ENCODE results near the gene MED31. TPM values are rescaled to one million over a fixed set of nuclear protein-coding genes. Genes with fewer than 3 reads are reported as not detected.

Gene MED31
- total RNA-seq, 1 donor from 2014 or later: 23.9 TPM

DNA sequence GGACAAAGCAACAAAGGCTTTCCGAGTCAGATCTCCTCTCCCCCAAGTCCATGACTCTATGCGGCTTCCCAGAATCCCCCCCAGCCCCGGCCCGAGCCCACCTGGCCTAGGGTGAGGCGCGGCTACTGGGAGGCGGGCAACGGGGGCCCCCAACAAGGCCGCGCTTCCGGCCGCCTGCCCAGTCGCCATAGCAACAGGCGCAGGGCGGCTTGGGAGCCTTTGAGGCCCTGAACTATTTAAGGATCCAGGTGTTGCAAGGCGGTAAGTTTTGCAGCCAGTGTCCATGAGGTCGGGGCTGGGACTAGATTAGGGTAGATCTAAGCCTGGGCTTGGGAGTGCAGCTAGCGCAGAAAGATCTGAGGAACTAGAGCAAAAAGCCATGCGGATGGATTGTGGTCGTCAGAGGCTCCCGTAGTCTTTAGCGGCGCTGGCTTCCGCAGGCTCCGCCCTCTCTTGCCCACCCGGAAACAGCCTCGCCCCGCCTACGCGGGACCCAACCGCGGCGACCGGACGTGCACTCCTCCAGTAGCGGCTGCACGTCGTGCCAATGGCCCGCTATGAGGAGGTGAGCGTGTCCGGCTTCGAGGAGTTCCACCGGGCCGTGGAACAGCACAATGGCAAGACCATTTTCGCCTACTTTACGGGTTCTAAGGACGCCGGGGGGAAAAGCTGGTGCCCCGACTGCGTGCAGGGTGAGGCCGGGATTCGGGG is 10.7 kb downstream of the MED31 start, which contains the start of the genes KIAA0753 and TXNDC17:
Gene KIAA0753 (minus strand): TSS at position 176 of the 711 bp plus-strand sequence. CDS start 5,608 bp downstream, outside the sequence.
Gene TXNDC17 (plus strand): TSS at position 525 of the 711 bp plus-strand sequence. CDS start 23 bp downstream, at position 548.
- peak; percentile 46 for DNase-seq (ENCODE audit: low read depth)
- TF ChIP-seq, protein P1, sequence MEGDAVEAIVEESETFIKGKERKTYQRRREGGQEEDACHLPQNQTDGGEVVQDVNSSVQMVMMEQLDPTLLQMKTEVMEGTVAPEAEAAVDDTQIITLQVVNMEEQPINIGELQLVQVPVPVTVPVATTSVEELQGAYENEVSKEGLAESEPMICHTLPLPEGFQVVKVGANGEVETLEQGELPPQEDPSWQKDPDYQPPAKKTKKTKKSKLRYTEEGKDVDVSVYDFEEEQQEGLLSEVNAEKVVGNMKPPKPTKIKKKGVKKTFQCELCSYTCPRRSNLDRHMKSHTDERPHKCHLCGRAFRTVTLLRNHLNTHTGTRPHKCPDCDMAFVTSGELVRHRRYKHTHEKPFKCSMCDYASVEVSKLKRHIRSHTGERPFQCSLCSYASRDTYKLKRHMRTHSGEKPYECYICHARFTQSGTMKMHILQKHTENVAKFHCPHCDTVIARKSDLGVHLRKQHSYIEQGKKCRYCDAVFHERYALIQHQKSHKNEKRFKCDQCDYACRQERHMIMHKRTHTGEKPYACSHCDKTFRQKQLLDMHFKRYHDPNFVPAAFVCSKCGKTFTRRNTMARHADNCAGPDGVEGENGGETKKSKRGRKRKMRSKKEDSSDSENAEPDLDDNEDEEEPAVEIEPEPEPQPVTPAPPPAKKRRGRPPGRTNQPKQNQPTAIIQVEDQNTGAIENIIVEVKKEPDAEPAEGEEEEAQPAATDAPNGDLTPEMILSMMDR (conservative IDR thresholded peaks at IDR 0.05; ENCODE audit: low read depth, low read length): no peak
- H3K4me3 ChIP-seq (ENCODE audit: low read depth, low read length): peak within 1 kb of the TSS; percentile 98

DNA sequence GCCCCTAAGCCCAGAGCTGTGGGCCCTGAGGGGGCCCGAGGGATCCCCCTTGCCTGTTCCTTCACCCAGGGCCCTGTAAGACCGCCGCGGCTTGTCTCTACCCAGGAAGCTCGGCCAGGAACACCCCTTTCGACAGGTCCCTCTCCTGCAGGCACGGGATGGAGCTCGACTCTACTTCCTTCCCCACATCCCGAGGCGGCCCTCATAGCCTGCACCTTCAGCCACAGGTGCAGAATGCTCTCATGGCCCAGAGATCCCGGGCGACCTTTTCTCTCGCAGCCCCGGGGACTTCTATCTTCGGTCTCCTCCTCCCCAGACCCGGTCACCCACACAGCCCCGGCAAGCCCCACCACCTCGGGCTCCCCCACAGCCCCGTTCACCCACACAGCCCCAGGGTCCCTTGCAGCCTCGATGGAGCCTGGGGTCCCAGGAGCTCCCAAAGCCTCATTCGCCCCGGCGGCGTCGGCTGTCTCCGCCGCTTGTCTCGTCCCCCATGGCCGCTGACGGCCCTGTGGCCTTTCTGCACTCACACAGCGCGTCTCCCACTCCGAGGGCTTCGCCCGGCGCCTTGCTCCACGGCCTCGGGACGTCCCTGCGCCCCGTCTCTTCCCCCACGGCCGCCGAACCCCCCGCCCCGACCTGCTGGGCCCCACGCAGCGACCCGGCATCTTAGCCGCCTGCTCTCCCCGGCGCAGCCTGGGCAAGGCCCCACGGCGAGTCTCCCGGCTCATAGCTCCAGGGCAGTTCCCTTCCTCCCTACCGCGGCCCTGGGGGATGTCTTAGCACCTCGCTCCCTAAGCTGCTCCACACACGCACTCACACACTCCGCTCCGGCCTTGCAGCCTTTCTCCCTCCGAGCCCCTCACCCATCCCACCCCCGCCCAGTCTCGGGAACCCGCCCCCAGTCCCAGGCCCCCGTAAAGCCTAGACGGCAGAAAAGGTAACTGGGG is 11.5 kb downstream of the MED31 start:
- no peak for DNase-seq (ENCODE audit: low read depth)

DNA sequence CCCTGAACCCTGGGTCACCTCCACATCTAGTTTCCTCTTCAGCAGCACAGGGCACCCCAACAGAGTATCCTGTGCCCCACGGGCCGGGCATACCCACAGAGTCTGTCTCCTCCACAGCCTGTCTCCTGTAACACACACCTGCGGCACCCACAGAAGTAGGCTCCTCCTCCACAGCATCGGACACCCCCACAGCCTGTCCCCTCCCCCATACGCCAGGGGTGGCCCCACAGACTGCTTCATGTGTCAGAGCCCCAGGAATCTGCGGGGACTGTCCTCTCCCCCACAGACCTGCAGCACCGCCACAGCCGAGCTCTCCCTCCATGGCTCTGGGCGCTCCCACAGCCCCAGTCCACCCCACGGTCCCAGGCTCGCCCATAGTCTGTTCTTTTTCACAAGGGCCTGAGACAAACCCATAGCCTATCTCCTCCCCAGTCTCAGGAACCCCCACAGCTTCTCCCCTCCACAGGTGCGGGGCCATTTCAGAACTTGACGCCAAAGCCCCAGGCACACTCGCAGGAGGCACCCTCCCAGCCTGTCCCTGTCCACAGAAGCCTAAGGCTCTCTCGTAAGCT is 12.3 kb downstream of the MED31 start:
- TF ChIP-seq, protein P1 (conservative IDR thresholded peaks at IDR 0.05; ENCODE audit: low read depth, low read length): no peak
- H3K4me3 ChIP-seq (ENCODE audit: low read depth, low read length): peak overlapping the region; percentile 98
- DNase-seq (ENCODE audit: low read depth): no peak

More for the DNA sequence above, 11.5 kb downstream of the MED31 start:
- TF ChIP-seq, protein P1 (conservative IDR thresholded peaks at IDR 0.05; ENCODE audit: low read depth, low read length): no peak
- peak overlapping the region; percentile 98 for H3K4me3 ChIP-seq (ENCODE audit: low read depth, low read length)

DNA sequence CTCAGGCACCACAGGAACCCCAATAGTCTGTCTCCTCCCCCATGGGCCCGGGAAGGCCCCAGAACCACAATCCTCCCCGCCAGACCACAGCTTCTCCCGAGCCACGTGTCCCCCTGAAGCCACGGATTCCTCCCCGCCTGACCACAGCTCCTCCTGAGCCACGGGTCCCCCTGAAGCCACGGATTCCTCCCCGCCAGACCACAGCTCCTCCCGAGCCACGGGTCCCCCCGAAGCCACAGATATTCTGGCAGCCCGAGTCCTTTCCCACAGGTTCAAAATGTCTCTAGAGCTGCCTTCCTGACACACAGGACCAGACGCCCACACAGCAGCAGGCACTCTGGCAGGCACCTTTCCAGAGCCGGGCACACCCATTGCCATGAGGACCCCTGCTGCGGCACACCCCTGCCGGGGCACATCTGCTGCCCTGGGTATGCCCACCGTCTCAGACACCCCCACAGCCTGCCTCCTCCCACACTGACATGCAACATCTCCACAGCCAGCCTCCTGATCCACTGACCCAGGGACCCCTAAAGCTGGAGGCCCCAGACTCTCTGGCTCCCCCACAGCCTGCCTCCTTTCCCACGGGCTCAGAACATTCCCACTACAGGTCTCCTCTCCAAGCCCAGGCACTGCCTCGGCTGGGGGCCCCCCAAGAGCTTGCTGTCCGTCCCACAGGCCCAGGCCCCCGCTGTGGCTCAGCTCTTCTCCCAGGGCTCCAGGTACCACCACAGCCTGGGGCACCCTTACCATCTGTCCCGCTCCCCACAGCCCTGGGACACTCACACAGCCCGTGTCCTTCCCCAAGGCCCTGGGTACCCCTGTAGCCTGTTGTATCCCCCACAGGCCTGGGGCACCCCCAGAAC is 13.1 kb downstream of the MED31 start:
- DNase-seq (ENCODE audit: low read depth): no peak
- TF ChIP-seq, protein P1 (conservative IDR thresholded peaks at IDR 0.05; ENCODE audit: low read depth, low read length): no peak
- peak overlapping the region; percentile 98 for H3K4me3 ChIP-seq (ENCODE audit: low read depth, low read length)

DNA sequence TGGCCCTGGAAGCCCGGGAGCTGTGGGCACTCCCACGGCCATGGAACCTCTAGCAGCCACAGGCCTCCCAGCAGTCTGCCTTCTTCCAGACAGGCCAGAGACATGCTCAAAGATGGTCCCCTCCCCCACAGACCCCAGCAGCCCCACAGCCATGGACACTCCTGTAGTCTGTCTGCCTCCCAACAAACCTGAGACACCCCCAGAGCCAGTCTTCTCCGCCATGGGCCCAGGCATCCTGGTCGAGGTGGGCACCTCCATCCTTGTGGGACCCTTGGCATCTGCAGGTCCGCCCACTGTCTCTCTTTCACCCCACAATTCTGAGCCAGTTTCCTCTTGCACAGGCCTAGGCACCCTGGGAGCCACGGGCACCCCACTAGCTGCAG is 14.0 kb downstream of the MED31 start:
- H3K4me3 ChIP-seq (ENCODE audit: low read depth, low read length): no peak overlapping the region

More for the DNA sequence above, 14.0 kb downstream of the MED31 start:
- DNase-seq (ENCODE audit: low read depth): no peak
- TF ChIP-seq, protein P1 (conservative IDR thresholded peaks at IDR 0.05; ENCODE audit: low read depth, low read length): no peak

Measured in epithelial cell of proximal tubule (primary cell).